ENCODE results near the gene GGTLC1.

The GGTLC1 gene

DNA sequence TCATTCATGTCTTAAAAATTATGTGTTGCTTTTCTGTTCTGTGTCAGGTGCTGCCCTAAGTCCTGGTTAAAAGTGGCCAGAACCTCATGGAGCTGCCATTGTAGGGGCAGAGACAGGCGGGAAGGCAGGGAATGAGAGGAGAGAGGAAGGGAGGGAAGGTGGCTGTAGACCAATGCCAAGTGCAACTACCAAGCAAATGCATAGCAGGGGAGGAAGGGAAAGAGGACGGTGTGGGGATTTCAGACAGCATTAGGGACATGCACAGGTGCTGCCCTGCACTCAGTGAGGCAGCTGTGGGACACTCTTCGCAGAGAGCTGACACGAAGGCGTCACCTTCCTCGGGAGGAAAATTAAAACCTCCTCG is 21.0 kb downstream of the GGTLC1 start:
- H3K36me3 ChIP-seq (ENCODE audit: insufficient read depth, low read length): no peaks in the 10 kb centered on the region
- H2AFZ ChIP-seq (ENCODE audit: low read length): no peak overlapping the region
- H3K27me3 ChIP-seq (ENCODE audit: insufficient read depth, low read length): no peaks in the 10 kb centered on the region
- no peaks in the 10 kb centered on the region for H4K20me1 ChIP-seq (ENCODE audit: insufficient read depth, low read length)
- H3K79me2 ChIP-seq (ENCODE audit: insufficient read depth, low read length): no peaks in the 10 kb centered on the region
- no peak for TF ChIP-seq EZH2 (IDR thresholded peaks at IDR 0.05; ENCODE audit: borderline replicate concordance, low read length)
- TF ChIP-seq, protein P1, sequence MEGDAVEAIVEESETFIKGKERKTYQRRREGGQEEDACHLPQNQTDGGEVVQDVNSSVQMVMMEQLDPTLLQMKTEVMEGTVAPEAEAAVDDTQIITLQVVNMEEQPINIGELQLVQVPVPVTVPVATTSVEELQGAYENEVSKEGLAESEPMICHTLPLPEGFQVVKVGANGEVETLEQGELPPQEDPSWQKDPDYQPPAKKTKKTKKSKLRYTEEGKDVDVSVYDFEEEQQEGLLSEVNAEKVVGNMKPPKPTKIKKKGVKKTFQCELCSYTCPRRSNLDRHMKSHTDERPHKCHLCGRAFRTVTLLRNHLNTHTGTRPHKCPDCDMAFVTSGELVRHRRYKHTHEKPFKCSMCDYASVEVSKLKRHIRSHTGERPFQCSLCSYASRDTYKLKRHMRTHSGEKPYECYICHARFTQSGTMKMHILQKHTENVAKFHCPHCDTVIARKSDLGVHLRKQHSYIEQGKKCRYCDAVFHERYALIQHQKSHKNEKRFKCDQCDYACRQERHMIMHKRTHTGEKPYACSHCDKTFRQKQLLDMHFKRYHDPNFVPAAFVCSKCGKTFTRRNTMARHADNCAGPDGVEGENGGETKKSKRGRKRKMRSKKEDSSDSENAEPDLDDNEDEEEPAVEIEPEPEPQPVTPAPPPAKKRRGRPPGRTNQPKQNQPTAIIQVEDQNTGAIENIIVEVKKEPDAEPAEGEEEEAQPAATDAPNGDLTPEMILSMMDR (IDR thresholded peaks at IDR 0.05; ENCODE audit: low read length): no peak
- H3K4me3 ChIP-seq (ENCODE audit: low read depth, low read length, poor library complexity, severe bottlenecking): no peak overlapping the region
- peaks cover 7% of the 10 kb centered on the region; the same call in 1 of the 2 replicates for H3K9me3 ChIP-seq (ENCODE audit: low read length)
- no peak overlapping the region for H3K9ac ChIP-seq (ENCODE audit: low read length)
- no peaks in the 10 kb centered on the region for H3K4me1 ChIP-seq (ENCODE audit: insufficient read depth, low read length, severe bottlenecking)
- H3K4me2 ChIP-seq (ENCODE audit: low read length): no peak overlapping the region
- no peaks in the 10 kb centered on the region for H3F3A ChIP-seq (ENCODE audit: insufficient read depth, low read length)
- no peak overlapping the region for H3K27ac ChIP-seq (ENCODE audit: low read depth, low read length, poor library complexity, severe bottlenecking)
- no peaks in the 10 kb centered on the region for H3K9me2 ChIP-seq (ENCODE audit: low read depth, low read length)

DNA sequence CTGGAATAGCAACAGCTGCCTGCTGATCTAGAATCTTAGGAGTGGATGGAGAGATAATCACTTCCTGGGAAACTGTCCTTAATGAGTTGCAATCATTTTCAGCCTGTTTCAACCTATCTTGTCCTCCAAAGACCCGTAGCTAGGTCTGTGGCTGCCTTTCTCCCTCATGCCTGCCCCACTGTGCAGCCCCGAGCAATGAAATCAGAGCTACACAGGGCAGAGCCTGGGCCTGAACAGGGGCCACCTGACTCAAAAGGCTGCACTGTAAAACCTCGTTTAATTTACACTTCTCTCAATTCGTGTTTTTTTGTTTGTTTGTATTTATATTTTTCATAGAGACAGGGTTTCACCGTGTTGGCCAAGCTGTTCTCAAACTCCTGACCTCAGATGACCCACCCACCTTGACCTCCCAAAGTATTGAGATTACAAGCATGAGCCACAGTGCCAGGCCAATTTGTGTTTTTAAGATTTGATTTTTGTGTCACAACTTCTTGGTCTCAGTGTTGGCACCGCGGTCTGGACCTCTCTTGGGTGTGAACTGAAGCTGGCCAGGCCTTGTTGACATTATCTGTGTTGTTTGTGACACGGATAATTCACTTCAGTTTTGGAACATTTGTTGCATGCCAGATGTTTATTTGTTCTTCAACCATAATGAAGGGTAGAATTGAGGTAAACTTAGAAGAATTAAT is 21.5 kb downstream of the GGTLC1 start:
- H3F3A ChIP-seq (ENCODE audit: insufficient read depth, low read length): no peaks in the 10 kb centered on the region
- no peaks in the 10 kb centered on the region for H3K27me3 ChIP-seq (ENCODE audit: insufficient read depth, low read length)
- peaks cover 7% of the 10 kb centered on the region; the same call in 1 of the 2 replicates for H3K9me3 ChIP-seq (ENCODE audit: low read length)
- H4K20me1 ChIP-seq (ENCODE audit: insufficient read depth, low read length): no peaks in the 10 kb centered on the region
- H3K4me3 ChIP-seq (ENCODE audit: low read depth, low read length, poor library complexity, severe bottlenecking): no peak overlapping the region
- no peaks in the 10 kb centered on the region for H3K36me3 ChIP-seq (ENCODE audit: insufficient read depth, low read length)
- H2AFZ ChIP-seq (ENCODE audit: low read length): no peak overlapping the region
- no peaks in the 10 kb centered on the region for H3K79me2 ChIP-seq (ENCODE audit: insufficient read depth, low read length)
- no peak overlapping the region for H3K4me2 ChIP-seq (ENCODE audit: low read length)
- no peaks in the 10 kb centered on the region for H3K4me1 ChIP-seq (ENCODE audit: insufficient read depth, low read length, severe bottlenecking)
- H3K9ac ChIP-seq (ENCODE audit: low read length): no peak overlapping the region
- TF ChIP-seq EZH2 (IDR thresholded peaks at IDR 0.05; ENCODE audit: borderline replicate concordance, low read length): no peak
- TF ChIP-seq, protein P1 (IDR thresholded peaks at IDR 0.05; ENCODE audit: low read length): no peak
- no peaks in the 10 kb centered on the region for H3K9me2 ChIP-seq (ENCODE audit: low read depth, low read length)
- H3K27ac ChIP-seq (ENCODE audit: low read depth, low read length, poor library complexity, severe bottlenecking): no peak overlapping the region

DNA sequence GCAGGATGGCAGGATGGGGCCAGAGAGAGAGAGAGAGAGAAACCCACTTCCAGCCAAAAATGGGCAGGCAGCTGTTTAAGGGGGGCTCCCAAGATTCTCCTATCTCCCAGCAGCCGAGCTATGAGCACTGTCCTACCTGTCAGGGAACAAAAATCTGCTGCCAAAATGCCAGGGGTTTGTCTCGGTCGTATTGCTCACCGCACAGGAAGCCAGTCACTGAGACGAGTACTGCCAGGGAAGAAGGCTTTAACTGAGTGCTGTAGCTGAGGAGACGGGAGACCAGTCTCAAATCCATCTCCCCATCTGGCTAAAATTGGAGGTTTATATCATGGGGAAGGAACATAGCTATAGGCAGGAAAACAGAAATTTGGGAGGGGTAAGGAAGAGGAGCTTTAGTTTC is 22.3 kb downstream of the GGTLC1 start:
- no peaks in the 10 kb centered on the region for H3K36me3 ChIP-seq (ENCODE audit: insufficient read depth, low read length)
- H3K4me1 ChIP-seq (ENCODE audit: insufficient read depth, low read length, severe bottlenecking): no peaks in the 10 kb centered on the region
- H3K27me3 ChIP-seq (ENCODE audit: insufficient read depth, low read length): no peaks in the 10 kb centered on the region
- H3K9ac ChIP-seq (ENCODE audit: low read length): no peak overlapping the region
- no peak overlapping the region for H2AFZ ChIP-seq (ENCODE audit: low read length)
- H3F3A ChIP-seq (ENCODE audit: insufficient read depth, low read length): no peaks in the 10 kb centered on the region
- no peak overlapping the region for H3K27ac ChIP-seq (ENCODE audit: low read depth, low read length, poor library complexity, severe bottlenecking)
- no peak overlapping the region for H3K4me3 ChIP-seq (ENCODE audit: low read depth, low read length, poor library complexity, severe bottlenecking)
- H4K20me1 ChIP-seq (ENCODE audit: insufficient read depth, low read length): no peaks in the 10 kb centered on the region
- H3K4me2 ChIP-seq (ENCODE audit: low read length): no peak overlapping the region
- H3K9me3 ChIP-seq (ENCODE audit: low read length): peaks cover 7% of the 10 kb centered on the region; the same call in 1 of the 2 replicates
- H3K79me2 ChIP-seq (ENCODE audit: insufficient read depth, low read length): no peaks in the 10 kb centered on the region
- no peaks in the 10 kb centered on the region for H3K9me2 ChIP-seq (ENCODE audit: low read depth, low read length)
- TF ChIP-seq, protein P1 (IDR thresholded peaks at IDR 0.05; ENCODE audit: low read length): no peak
- TF ChIP-seq EZH2 (IDR thresholded peaks at IDR 0.05; ENCODE audit: borderline replicate concordance, low read length): no peak

All from OCI-LY1 (cell line).